Neural crest cell (in vitro differentiated cells): Measurements from ENCODE around the gene INTS7. TPM values are rescaled to one million over a fixed set of nuclear protein-coding genes. Genes with fewer than 3 reads are reported as not detected.

Experiments used
- DNase-seq: peaks from one replicate; pipeline ENCODE4 v3.0.0; 2021; ENCODE audit warnings: low read depth, mixed read lengths, low spot score
- H3K27ac Mint-ChIP-seq: one replicate; pipeline ENCODE4 v1.8.0; 2021; ENCODE audit warnings: mild to moderate bottlenecking, mixed read lengths; ENCODE audit not compliant: unreplicated experiment
- H3K27me3 Mint-ChIP-seq: 2 replicates; pipeline ENCODE4 v1.8.0; 2021; ENCODE audit warnings: low read depth, mild to moderate bottlenecking, mixed read lengths
- H3K36me3 Mint-ChIP-seq: 2 replicates; pipeline ENCODE4 v1.8.0; 2021; ENCODE audit warnings: low read depth, mild to moderate bottlenecking, mixed read lengths
- H3K4me1 Mint-ChIP-seq: 2 replicates; pipeline ENCODE4 v1.8.0; 2021; ENCODE audit warnings: mixed read lengths
- H3K4me3 Mint-ChIP-seq: one replicate; pipeline ENCODE4 v1.8.0; 2021; ENCODE audit warnings: mild to moderate bottlenecking, mixed read lengths
- H3K9me3 Mint-ChIP-seq: 2 replicates; pipeline ENCODE4 v1.8.0; 2021; ENCODE audit warnings: mixed read lengths
- CTCF ChIP-seq: fragments of 200-600 bp; sonication (generic); conservative IDR thresholded peaks from 2 replicates; pipeline ENCODE4 v1.5.0; 2021; ENCODE audit warnings: antibody characterized with exemption, mild to moderate bottlenecking
- total RNA-seq: library from RNA; stranded (reverse); gene quantifications from 2 replicates; pipeline ENCODE4 v1.2.1, GENCODE V29; 2021

The INTS7 gene
- total RNA-seq, 1 donor from 2014 or later, result 30.2 TPM

- no peak for TF ChIP-seq CTCF
- Mint-ChIP-seq H3K36me3 (peaks cover 3% of the 10 kb centered on the region), H3K4me3 (no peak overlapping the region), H3K27ac (no peak overlapping the region), H3K4me1 (no peaks in the 10 kb centered on the region), H3K27me3 (no peaks in the 10 kb centered on the region), H3K9me3 (no peaks in the 10 kb centered on the region)
- DNase-seq, result no peak
Measured at GRCh38 chr1:211900441-211900840, 134.9 kb downstream of the INTS7 start.

GRCh38 chr1:211896958-211897357 is 138.4 kb downstream of the INTS7 start:
- Mint-ChIP-seq H3K27ac (no peak overlapping the region), H3K4me3 (no peak overlapping the region), H3K27me3 (no peaks in the 10 kb centered on the region), H3K4me1 (no peaks in the 10 kb centered on the region), H3K9me3 (no peaks in the 10 kb centered on the region), H3K36me3 (no peaks in the 10 kb centered on the region)
- no peak for DNase-seq
- TF ChIP-seq CTCF, result no peak

GRCh38 chr1:211895126-211895759 is 140.1 kb downstream of the INTS7 start:
- no peak for TF ChIP-seq CTCF
- Mint-ChIP-seq H3K36me3 (no peaks in the 10 kb centered on the region), H3K4me1 (no peaks in the 10 kb centered on the region), H3K27me3 (no peaks in the 10 kb centered on the region), H3K27ac (no peak overlapping the region), H3K9me3 (no peaks in the 10 kb centered on the region), H3K4me3 (no peak overlapping the region)
- DNase-seq, result no peak

- Mint-ChIP-seq H3K4me3 (no peak overlapping the region), H3K27ac (no peak overlapping the region), H3K9me3 (no peaks in the 10 kb centered on the region), H3K36me3 (no peaks in the 10 kb centered on the region), H3K4me1 (peaks cover under 1% of the 10 kb centered on the region), H3K27me3 (no peaks in the 10 kb centered on the region)
- no peak for TF ChIP-seq CTCF
- no peak for DNase-seq
Measured at GRCh38 chr1:211894312-211894711, 141.0 kb downstream of the INTS7 start.

GRCh38 chr1:211893260-211893659 is 142.1 kb downstream of the INTS7 start:
- no peak for DNase-seq
- TF ChIP-seq CTCF, result no peak
- H3K36me3 Mint-ChIP-seq, result no peaks in the 10 kb centered on the region
- no peaks in the 10 kb centered on the region for H3K9me3 Mint-ChIP-seq
- H3K4me3 Mint-ChIP-seq, result no peak overlapping the region
- H3K27me3 Mint-ChIP-seq, result no peaks in the 10 kb centered on the region
- peaks cover 6% of the 10 kb centered on the region for H3K4me1 Mint-ChIP-seq
- no peak overlapping the region for H3K27ac Mint-ChIP-seq
